Measurements from ENCODE around the gene SLC16A10.

Gene SLC16A10

GRCh38 chr6:111258615-111259088 lies 171.3 kb downstream of the SLC16A10 start:
- H3K36me3 ChIP-seq, result peaks cover under 1% of the 10 kb centered on the region; the same call in 1 of the 2 replicates
- no peak overlapping the region for H3K4me3 ChIP-seq (ENCODE audit: low read depth, low read length)
- H3K27ac ChIP-seq, result no peak overlapping the region
- no peak for TF ChIP-seq CTCF (IDR thresholded peaks at IDR 0.05; ENCODE audit: low read depth, low read length)
- H3K27me3 ChIP-seq (ENCODE audit: insufficient read depth, low read depth, severe bottlenecking), result no peaks in the 10 kb centered on the region
- H3K9me3 ChIP-seq (ENCODE audit: severe bottlenecking), result no peaks in the 10 kb centered on the region
- DNase-seq, result no peak

GRCh38 chr6:111259089-111259831 lies 172.0 kb downstream of the SLC16A10 start:
- Histone ChIP-seq H3K27me3 (ENCODE audit: insufficient read depth, low read depth, severe bottlenecking) (no peaks in the 10 kb centered on the region), H3K36me3 (peaks cover 7% of the 10 kb centered on the region), H3K4me3 (ENCODE audit: low read depth, low read length) (peak overlapping the region; percentile 78), H3K9me3 (ENCODE audit: severe bottlenecking) (no peaks in the 10 kb centered on the region), H3K27ac (peak overlapping the region; percentile 38)
- DNase-seq, result peak; percentile 98
- TF ChIP-seq CTCF (IDR thresholded peaks at IDR 0.05; ENCODE audit: low read depth, low read length), result peak; percentile 90

- DNase-seq, result no peak
Measured at GRCh38 chr6:111260570-111261298, 173.4 kb downstream of the SLC16A10 start.

GRCh38 chr6:111263837-111264236 lies 176.5 kb downstream of the SLC16A10 start:
- Histone ChIP-seq H3K4me3 (ENCODE audit: low read depth, low read length) (no peak overlapping the region), H3K36me3 (peaks cover 22% of the 10 kb centered on the region), H3K27me3 (ENCODE audit: insufficient read depth, low read depth, severe bottlenecking) (no peaks in the 10 kb centered on the region), H3K27ac (no peak overlapping the region), H3K9me3 (ENCODE audit: severe bottlenecking) (no peaks in the 10 kb centered on the region)
- no peak for DNase-seq
- TF ChIP-seq CTCF (IDR thresholded peaks at IDR 0.05; ENCODE audit: low read depth, low read length), result no peak

More at GRCh38 chr6:111260570-111261298, 173.4 kb downstream of the SLC16A10 start:
- H3K36me3 ChIP-seq, result peaks cover 11% of the 10 kb centered on the region
- H3K4me3 ChIP-seq (ENCODE audit: low read depth, low read length), result no peak overlapping the region
- H3K27ac ChIP-seq, result no peak overlapping the region
- no peaks in the 10 kb centered on the region for H3K27me3 ChIP-seq (ENCODE audit: insufficient read depth, low read depth, severe bottlenecking)
- TF ChIP-seq CTCF (IDR thresholded peaks at IDR 0.05; ENCODE audit: low read depth, low read length), result no peak
- no peaks in the 10 kb centered on the region for H3K9me3 ChIP-seq (ENCODE audit: severe bottlenecking)

GRCh38 chr6:111265842-111266241 lies 178.5 kb downstream of the SLC16A10 start:
- Histone ChIP-seq H3K27me3 (ENCODE audit: insufficient read depth, low read depth, severe bottlenecking) (no peaks in the 10 kb centered on the region), H3K4me3 (ENCODE audit: low read depth, low read length) (no peak overlapping the region), H3K9me3 (ENCODE audit: severe bottlenecking) (no peaks in the 10 kb centered on the region), H3K36me3 (peaks cover 31% of the 10 kb centered on the region), H3K27ac (no peak overlapping the region)
- no peak for DNase-seq
- TF ChIP-seq CTCF (IDR thresholded peaks at IDR 0.05; ENCODE audit: low read depth, low read length), result no peak

Measured in WERI-Rb-1 (cell line).